Activated naive CD4-positive, alpha-beta T cell treated with anti-CD3 and anti-CD28 coated beads, Interleukin-2, amount 50 U/mL, for 72 hours (primary cell): Measurements from ENCODE around the gene OCRL. TPM values are rescaled to one million over a fixed set of nuclear protein-coding genes. Genes with fewer than 3 reads are reported as not detected.
"Not testable (repeated sequence)": the region's sequence is repeated elsewhere in the genome, so short reads cannot be mapped to it uniquely, and the experiment has no call there.

ENCODE experiments used
- ATAC-seq, 2 donors: fragments of 150-1000 bp; cut with Tn5 transposase; 2 replicates each; pipeline ENCODE4 v1.10.0; 2021; ENCODE audit warnings: mild to moderate bottlenecking in 2 of 2, moderate library complexity in 2 of 2
- DNase-seq, 2 donors: peaks; one replicate each; pipeline ENCODE4 v3.0.0; 2021 to 2022; ENCODE audit warnings: low spot score in 2 of 2
- H3K27ac Mint-ChIP-seq, 2 donors: one replicate each; pipeline ENCODE4 v1.8.0; 2022; ENCODE audit warnings: mild to moderate bottlenecking in 2 of 2, mixed read lengths in 2 of 2
- H3K36me3 Mint-ChIP-seq, 2 donors: one replicate each; pipeline ENCODE4 v1.8.0; 2022; ENCODE audit warnings: mixed read lengths in 2 of 2
- H3K9me3 Mint-ChIP-seq, 2 donors: one replicate each; pipeline ENCODE4 v1.8.0; 2022; ENCODE audit warnings: mixed read lengths in 2 of 2
- total RNA-seq, 2 donors: library from RNA; stranded (reverse); gene quantifications; one replicate each; pipeline ENCODE4 v1.2.3, GENCODE V29; 2022

OCRL gene
- total RNA-seq, 2 donors from 2014 or later = 0.96 to 3.1 TPM

GRCh38 chrX:129566073-129566472, 26.0 kb downstream of the OCRL start:
- Mint-ChIP-seq H3K27ac (no peak overlapping the region), H3K36me3 (peaks cover 0 to 14% of the 10 kb centered on the region in 2 donors), H3K9me3 (no peaks in the 10 kb centered on the region)
- ATAC-seq (no peak), DNase-seq (no peak)

- Mint-ChIP-seq H3K9me3 (no peaks in the 10 kb centered on the region), H3K36me3 (peaks cover 0 to 6% of the 10 kb centered on the region in 2 donors), H3K27ac (no peak overlapping the region)
- ATAC-seq (no peak), DNase-seq (no peak)
Observed at GRCh38 chrX:129568349-129568748, 28.3 kb downstream of the OCRL start.

DNA sequence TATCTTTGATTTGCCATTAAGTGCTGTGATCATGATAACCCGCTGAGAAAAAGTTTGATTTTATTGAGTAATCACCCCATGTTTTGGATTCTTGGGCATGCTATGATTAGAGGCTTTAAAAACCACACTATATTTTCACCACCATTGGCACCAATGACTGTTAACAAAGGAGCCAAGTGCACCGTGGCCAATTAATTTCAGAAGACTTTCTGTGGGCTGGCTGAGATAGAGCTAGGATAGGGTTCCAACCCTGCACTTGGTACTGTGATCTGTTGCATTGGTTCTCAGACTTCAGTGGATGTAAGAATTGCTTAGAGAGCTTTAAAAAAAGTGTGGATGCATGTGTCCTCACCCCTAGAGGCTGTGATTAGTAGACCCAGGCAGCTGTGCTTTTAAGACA, 32.4 kb downstream of the OCRL start:
- Mint-ChIP-seq H3K36me3 (peaks cover 0 to 13% of the 10 kb centered on the region in 2 donors), H3K27ac (no peak overlapping the region), H3K9me3 (no peaks in the 10 kb centered on the region)
- DNase-seq (no peak), ATAC-seq (no peak)

- not testable (repeated sequence) for ATAC-seq, DNase-seq, H3K9me3 Mint-ChIP-seq, H3K36me3 Mint-ChIP-seq, H3K27ac Mint-ChIP-seq
Observed at GRCh38 chrX:129573652-129574051, 33.6 kb downstream of the OCRL start.

GRCh38 chrX:129574214-129574613, 34.2 kb downstream of the OCRL start:
- DNase-seq (no peak), ATAC-seq (no peak)
- no peaks in the 10 kb centered on the region for H3K9me3 Mint-ChIP-seq

DNA sequence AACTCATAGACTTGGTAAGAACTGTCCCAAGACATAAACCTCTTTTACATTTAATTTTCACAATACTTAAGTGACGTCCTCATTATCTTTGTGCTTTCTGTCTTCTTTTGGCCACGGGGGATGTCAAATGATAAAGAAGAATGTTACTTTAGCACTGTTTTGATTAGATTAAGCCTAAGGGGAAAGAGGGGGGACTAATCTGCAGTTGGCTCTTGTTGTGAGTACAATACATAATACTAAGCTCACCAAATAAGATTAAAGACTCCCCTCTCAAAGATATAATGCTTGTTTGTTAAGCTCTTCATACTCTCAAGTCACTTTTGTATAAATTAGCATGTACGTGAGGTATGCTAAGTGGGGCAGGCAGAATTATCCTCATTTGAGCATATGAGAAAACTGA, 36.5 kb downstream of the OCRL start:
- ATAC-seq (no peak), DNase-seq (no peak)
- Mint-ChIP-seq H3K27ac (no peak overlapping the region), H3K9me3 (no peaks in the 10 kb centered on the region), H3K36me3 (peaks cover 0 to 7% of the 10 kb centered on the region in 2 donors)

More at GRCh38 chrX:129574214-129574613, 34.2 kb downstream of the OCRL start:
- Mint-ChIP-seq H3K36me3 (peaks cover 0 to 7% of the 10 kb centered on the region in 2 donors), H3K27ac (no peak overlapping the region)

- DNase-seq = no peak
- Mint-ChIP-seq H3K36me3 (peaks cover 0 to 7% of the 10 kb centered on the region in 2 donors), H3K27ac (no peak overlapping the region), H3K9me3 (no peaks in the 10 kb centered on the region)
- ATAC-seq = no peak
Observed at GRCh38 chrX:129577473-129577872, 37.4 kb downstream of the OCRL start.

- no peaks in the 10 kb centered on the region for H3K9me3 Mint-ChIP-seq
- DNase-seq (no peak), ATAC-seq (no peak)
- no peak overlapping the region for H3K27ac Mint-ChIP-seq
- peaks cover 0 to 7% of the 10 kb centered on the region in 2 donors for H3K36me3 Mint-ChIP-seq
Observed at GRCh38 chrX:129577877-129578276, 37.8 kb downstream of the OCRL start.

- H3K36me3 Mint-ChIP-seq = no peaks in the 10 kb centered on the region
- no peaks in the 10 kb centered on the region for H3K9me3 Mint-ChIP-seq
- no peak overlapping the region for H3K27ac Mint-ChIP-seq
- DNase-seq = no peak
- ATAC-seq = no peak
Observed at GRCh38 chrX:129581904-129582303, 41.8 kb downstream of the OCRL start.

GRCh38 chrX:129585167-129585566, 45.1 kb downstream of the OCRL start:
- H3K9me3 Mint-ChIP-seq = no peaks in the 10 kb centered on the region
- ATAC-seq = no peak
- H3K36me3 Mint-ChIP-seq = no peaks in the 10 kb centered on the region
- H3K27ac Mint-ChIP-seq = no peak overlapping the region
- DNase-seq = no peak

DNA sequence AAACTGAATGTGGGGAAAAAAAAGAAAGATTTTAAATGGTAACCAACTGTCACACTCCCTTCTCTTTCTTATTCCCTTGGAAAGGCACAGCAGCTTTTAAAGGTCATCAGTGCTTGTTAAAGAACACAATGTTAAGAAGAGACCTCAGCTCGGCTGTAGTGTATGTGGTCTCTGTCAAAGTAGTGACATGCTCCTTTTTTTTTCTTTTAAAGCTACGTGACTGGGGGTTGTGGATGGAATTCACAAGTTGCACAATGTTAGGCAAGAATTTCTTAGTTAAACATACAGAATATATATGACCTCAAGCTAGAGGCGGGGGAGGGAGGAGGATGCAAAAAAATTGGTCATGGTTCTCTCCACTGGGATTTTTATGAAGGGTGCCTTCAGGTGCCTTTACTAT, 45.6 kb downstream of the OCRL start:
- ATAC-seq (no peak), DNase-seq (no peak)
- Mint-ChIP-seq H3K9me3 (no peaks in the 10 kb centered on the region), H3K27ac (no peak overlapping the region), H3K36me3 (no peaks in the 10 kb centered on the region)

DNA sequence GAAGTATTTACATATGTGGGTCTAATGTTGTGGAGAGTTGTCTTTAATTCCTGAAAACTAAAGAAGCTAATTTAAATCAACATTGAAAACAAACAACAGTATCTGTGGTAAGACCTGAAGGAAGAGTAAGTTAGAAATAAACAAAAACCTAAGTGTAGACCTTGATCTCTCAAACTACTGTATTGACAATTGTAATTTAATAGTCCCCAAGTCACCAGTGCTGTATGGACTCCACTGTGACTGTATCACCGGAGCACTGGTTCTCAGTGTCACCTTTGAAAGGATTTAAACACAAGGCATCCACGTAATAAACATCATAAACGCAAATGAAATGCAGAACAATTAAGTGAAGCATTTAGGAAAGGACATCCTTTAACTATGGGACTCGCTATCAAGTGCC, 46.4 kb downstream of the OCRL start:
- no peaks in the 10 kb centered on the region for H3K9me3 Mint-ChIP-seq
- no peaks in the 10 kb centered on the region for H3K36me3 Mint-ChIP-seq
- no peak for ATAC-seq
- DNase-seq = no peak
- no peak overlapping the region for H3K27ac Mint-ChIP-seq

DNA sequence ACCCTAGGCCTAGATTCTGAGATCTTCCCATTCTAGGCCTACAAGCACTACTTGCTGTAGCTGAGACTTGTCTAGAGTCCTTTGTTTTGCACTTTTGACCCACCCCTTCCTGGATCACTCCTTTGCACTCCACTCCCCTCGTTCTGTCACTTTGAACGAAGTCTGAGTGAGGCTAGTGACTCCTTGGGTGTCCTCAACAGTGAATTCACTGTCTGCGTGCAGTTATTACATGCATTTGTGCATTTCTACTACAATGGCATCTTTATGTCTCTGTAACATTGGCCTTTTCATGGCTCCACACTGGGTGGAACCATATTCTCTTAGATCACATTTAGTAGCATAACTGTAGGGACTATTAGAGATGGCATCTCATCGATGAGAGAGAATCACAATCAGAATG, 50.5 kb downstream of the OCRL start:
- H3K27ac Mint-ChIP-seq = no peak overlapping the region
- no peak for ATAC-seq
- no peaks in the 10 kb centered on the region for H3K36me3 Mint-ChIP-seq
- H3K9me3 Mint-ChIP-seq = no peaks in the 10 kb centered on the region
- DNase-seq = no peak

DNA sequence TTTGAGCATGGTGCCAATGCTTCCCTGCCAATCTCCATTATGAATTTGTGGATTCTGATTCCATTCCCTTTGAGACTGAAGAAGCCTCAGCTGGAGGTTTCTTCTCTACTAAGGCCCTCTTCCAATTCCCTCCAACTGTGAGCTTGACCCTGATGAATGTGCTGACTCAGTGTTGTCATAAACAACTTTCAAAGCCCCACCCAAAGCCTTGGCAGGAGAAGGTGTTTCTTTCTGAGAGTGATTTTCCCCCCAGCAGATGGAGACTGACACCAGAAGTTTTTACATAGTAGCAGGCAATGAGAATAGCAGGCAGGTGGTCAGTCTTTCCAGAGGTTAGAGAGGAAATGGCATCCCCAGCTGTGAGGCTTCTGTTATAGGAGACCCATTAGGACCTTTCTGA, 53.1 kb downstream of the OCRL start:
- DNase-seq (no peak), ATAC-seq (no peak)
- no peaks in the 10 kb centered on the region for H3K9me3 Mint-ChIP-seq
- no peaks in the 10 kb centered on the region for H3K36me3 Mint-ChIP-seq
- no peak overlapping the region for H3K27ac Mint-ChIP-seq

- DNase-seq (no peak), ATAC-seq (no peak)
- Mint-ChIP-seq H3K9me3 (no peaks in the 10 kb centered on the region), H3K27ac (no peak overlapping the region), H3K36me3 (no peaks in the 10 kb centered on the region)
Observed at GRCh38 chrX:129594781-129595180, 54.7 kb downstream of the OCRL start.

DNA sequence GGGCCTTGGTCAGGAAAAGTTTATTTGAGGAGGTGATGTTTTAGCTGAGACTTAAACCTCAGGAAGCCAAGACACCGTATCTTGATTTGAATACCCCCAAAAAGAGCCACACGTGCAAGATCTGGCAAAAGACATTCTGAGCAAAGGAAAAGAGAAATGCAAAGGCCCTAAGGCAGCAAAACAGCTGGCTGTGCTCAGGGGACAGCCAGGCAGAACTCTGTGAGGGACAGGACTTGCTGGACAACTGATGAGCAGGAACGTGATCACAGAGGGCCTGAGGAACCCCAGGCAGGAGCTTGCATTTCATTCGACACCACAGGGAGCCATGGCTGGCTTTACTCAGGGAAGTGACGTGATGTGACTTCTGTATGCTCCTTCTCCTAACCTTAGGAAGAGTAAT, 56.0 kb downstream of the OCRL start:
- Mint-ChIP-seq H3K36me3 (no peaks in the 10 kb centered on the region), H3K9me3 (no peaks in the 10 kb centered on the region), H3K27ac (no peak overlapping the region)
- ATAC-seq = no peak
- DNase-seq = no peak

DNA sequence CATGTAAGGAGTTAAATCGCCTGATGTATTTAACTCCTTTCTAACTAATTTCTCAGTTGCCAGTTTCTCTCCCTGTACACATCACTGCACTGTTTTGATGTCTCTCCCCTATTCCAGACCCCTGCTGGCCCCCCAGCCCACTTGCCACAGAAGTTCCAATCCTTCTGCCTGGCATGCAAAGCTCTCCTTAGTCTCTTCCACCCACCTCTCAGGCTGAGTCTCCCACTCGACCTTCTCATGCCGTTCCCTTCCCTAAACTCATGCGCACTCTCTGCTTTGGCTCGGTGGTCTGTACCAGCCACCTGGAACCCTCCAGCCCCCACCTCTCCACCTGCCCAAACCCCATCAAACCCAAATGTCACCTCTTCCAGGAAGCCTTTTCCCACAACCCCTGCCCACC, 57.8 kb downstream of the OCRL start:
- no peaks in the 10 kb centered on the region for H3K9me3 Mint-ChIP-seq
- no peak overlapping the region for H3K27ac Mint-ChIP-seq
- ATAC-seq = no peak
- no peak for DNase-seq
- no peaks in the 10 kb centered on the region for H3K36me3 Mint-ChIP-seq

DNA sequence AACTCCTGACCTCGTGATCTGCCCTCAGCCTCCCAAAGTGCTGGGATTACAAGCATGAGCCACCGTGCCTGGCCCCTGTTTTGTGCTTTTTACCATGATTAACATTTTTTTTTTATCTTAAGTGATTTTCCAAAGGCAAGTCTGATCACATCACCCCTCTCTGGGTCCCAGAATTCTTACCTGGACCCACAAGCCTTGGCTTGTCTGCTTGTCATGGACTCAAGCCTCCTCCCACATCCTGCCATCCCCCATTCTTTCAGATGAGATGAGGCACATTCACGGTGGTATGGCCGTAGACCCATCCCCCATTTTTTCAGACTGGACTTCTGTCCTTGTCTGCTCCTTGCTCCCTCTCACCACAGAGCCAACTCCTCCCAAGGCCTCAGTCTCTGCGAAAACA, 59.4 kb downstream of the OCRL start:
- no peaks in the 10 kb centered on the region for H3K9me3 Mint-ChIP-seq
- ATAC-seq (no peak), DNase-seq (no peak)
- peak overlapping the region in 1 of 2 donors; percentile 13 for H3K27ac Mint-ChIP-seq
- H3K36me3 Mint-ChIP-seq = no peaks in the 10 kb centered on the region

GRCh38 chrX:129599996-129600395, 59.9 kb downstream of the OCRL start:
- H3K36me3 Mint-ChIP-seq = no peaks in the 10 kb centered on the region
- DNase-seq (no peak), ATAC-seq (no peak)
- H3K27ac Mint-ChIP-seq = peak overlapping the region; percentile 13 to 46
- no peaks in the 10 kb centered on the region for H3K9me3 Mint-ChIP-seq
